GM12875 (cell line): Measurements from ENCODE around the gene FBXW11.

Experiments
- H3K4me3 ChIP-seq: one replicate; pipeline ENCODE4 v1.5.1; 2011; ENCODE audit warnings: low read depth, low read length, control low read depth
- CTCF ChIP-seq: IDR thresholded peaks from 2 replicates; pipeline ENCODE4 v1.5.1; 2011; ENCODE audit warnings: low read depth, mild to moderate bottlenecking, control low read depth, inconsistent platforms, low read length, moderate library complexity, borderline replicate concordance; ENCODE audit not compliant: insufficient read depth

FBXW11 gene

GRCh38 chr5:171939951-171940350 is 66.5 kb downstream of the FBXW11 start:
- TF ChIP-seq CTCF: no peak
- H3K4me3 ChIP-seq: no peak overlapping the region

GRCh38 chr5:171938358-171938757 is 68.1 kb downstream of the FBXW11 start:
- H3K4me3 ChIP-seq: no peak overlapping the region

GRCh38 chr5:171937351-171937750 is 69.1 kb downstream of the FBXW11 start:
- no peak overlapping the region for H3K4me3 ChIP-seq
- no peak for TF ChIP-seq CTCF

More at GRCh38 chr5:171938358-171938757, 68.1 kb downstream of the FBXW11 start:
- no peak for TF ChIP-seq CTCF

- TF ChIP-seq CTCF: no peak
Measured at GRCh38 chr5:171934586-171934985, 71.9 kb downstream of the FBXW11 start.

GRCh38 chr5:171931163-171931562 is 75.3 kb downstream of the FBXW11 start:
- no peak for TF ChIP-seq CTCF
- H3K4me3 ChIP-seq: no peak overlapping the region

More at GRCh38 chr5:171934586-171934985, 71.9 kb downstream of the FBXW11 start:
- H3K4me3 ChIP-seq: no peak overlapping the region

- TF ChIP-seq CTCF: 0 out of 2 replicates have a peak, but pooled peaks have one; percentile 19
- no peak overlapping the region for H3K4me3 ChIP-seq
Measured at GRCh38 chr5:171927345-171927941, 79.0 kb downstream of the FBXW11 start.

GRCh38 chr5:171926311-171926710 is 80.1 kb downstream of the FBXW11 start:
- TF ChIP-seq CTCF: no peak
- no peak overlapping the region for H3K4me3 ChIP-seq
